GM23338 (cell line): ENCODE data around the gene SERPINA9. TPM values are rescaled to one million over a fixed set of nuclear protein-coding genes. Genes with fewer than 3 reads are reported as not detected.

Experiments used
- ATAC-seq: fragments of 200-7000 bp; cut with Tn5 transposase; 3 replicates; pipeline ENCODE4 v1.9.1; 2020
- DNase-seq: peaks from one replicate; pipeline ENCODE4 v3.0.0-alpha.2; 2015; ENCODE audit warnings: low spot score
- H2AFZ ChIP-seq: fragments of 200-600 bp; sonication (generic); 2 replicates; pipeline ENCODE4 v1.8.0; 2016; ENCODE audit warnings: antibody characterized with exemption, mild to moderate bottlenecking, moderate library complexity
- H3F3A ChIP-seq: fragments of 200-600 bp; sonication (generic); replicated peaks from 2 replicates; pipeline ENCODE4 v1.8.0; 2017; ENCODE audit warnings: antibody characterized with exemption, mixed run types, low read depth
- H3K27ac ChIP-seq: fragments of 200-600 bp; sonication (generic); 2 replicates; pipeline ENCODE4 v1.6.1; 2016; ENCODE audit warnings: low read depth
- H3K27me3 ChIP-seq: fragments of 200-600 bp; sonication (generic); 2 replicates; pipeline ENCODE4 v1.8.0; 2016; ENCODE audit warnings: mild to moderate bottlenecking, mixed run types, moderate library complexity; ENCODE audit not compliant: insufficient read depth
- H3K36me3 ChIP-seq: fragments of 200-600 bp; sonication (generic); 2 replicates; pipeline ENCODE4 v1.8.0; 2016; ENCODE audit warnings: mild to moderate bottlenecking; ENCODE audit not compliant: insufficient read depth
- H3K4me1 ChIP-seq: fragments of 200-600 bp; sonication (generic); 2 replicates; pipeline ENCODE4 v1.8.0; 2016; ENCODE audit warnings: mild to moderate bottlenecking, moderate library complexity; ENCODE audit not compliant: insufficient read depth
- H3K4me2 ChIP-seq: fragments of 200-600 bp; sonication (generic); 2 replicates; pipeline ENCODE4 v1.7.1; 2017; ENCODE audit warnings: mixed run types
- H3K4me3 ChIP-seq: fragments of 200-600 bp; sonication (generic); 2 replicates; pipeline ENCODE4 v1.6.1; 2016; ENCODE audit warnings: mixed run types
- H3K79me2 ChIP-seq: fragments of 200-600 bp; sonication (generic); replicated peaks from 2 replicates; pipeline ENCODE4 v1.8.0; 2017; ENCODE audit warnings: mild to moderate bottlenecking; ENCODE audit not compliant: insufficient read depth
- H3K9me2 ChIP-seq: fragments of 200-600 bp; sonication (generic); 2 replicates; pipeline ENCODE4 v1.8.0; 2017; ENCODE audit not compliant: insufficient read depth
- H4K20me1 ChIP-seq: fragments of 200-600 bp; sonication (generic); replicated peaks from 2 replicates; pipeline ENCODE4 v1.8.0; 2017; ENCODE audit warnings: mild to moderate bottlenecking; ENCODE audit not compliant: insufficient read depth
- H3K27ac Mint-ChIP-seq: 2 replicates; pipeline ENCODE4 v1.8.0; 2020; ENCODE audit warnings: inconsistent platforms, mild to moderate bottlenecking, moderate library complexity, mixed read lengths
- H3K27me3 Mint-ChIP-seq: 3 replicates; pipeline ENCODE4 v1.8.0; 2022; ENCODE audit warnings: low read depth, mild to moderate bottlenecking, moderate library complexity, mixed read lengths, inconsistent platforms; ENCODE audit not compliant: insufficient read depth, poor library complexity
- H3K36me3 Mint-ChIP-seq: 3 replicates; pipeline ENCODE4 v1.8.0; 2021; ENCODE audit warnings: low read depth, mild to moderate bottlenecking, inconsistent platforms, moderate library complexity, mixed read lengths
- H3K4me1 Mint-ChIP-seq: 3 replicates; pipeline ENCODE4 v1.8.0; 2020; ENCODE audit warnings: mild to moderate bottlenecking, inconsistent platforms, mixed read lengths
- H3K4me3 Mint-ChIP-seq: 3 replicates; pipeline ENCODE4 v1.8.0; 2021; ENCODE audit warnings: moderate library complexity, mild to moderate bottlenecking, inconsistent platforms, mixed read lengths
- H3K9me3 Mint-ChIP-seq: 3 replicates; pipeline ENCODE4 v1.8.0; 2020; ENCODE audit warnings: moderate library complexity, mild to moderate bottlenecking, inconsistent platforms, mixed read lengths
- CREB1 ChIP-seq: fragments of 250-450 bp; sonication (Bioruptor Pico); IDR thresholded peaks from 2 replicates; pipeline ENCODE4 v1.5.0; 2020; ENCODE audit warnings: low read depth, mild to moderate bottlenecking, moderate library complexity
- CTCF ChIP-seq, 2 experiments: fragments of 200-600 bp in 1 of 2; sonication (generic) in 1 of 2; conservative IDR thresholded peaks; 2 replicates each; pipeline versions ENCODE4 v1.5.1 to v1.6.1; 2016 to 2017; ENCODE audit warnings: antibody characterized with exemption in 2 of 2, low read depth in 2 of 2, mild to moderate bottlenecking in 2 of 2, moderate library complexity in 1 of 2
- ETS1 ChIP-seq: IDR thresholded peaks from 2 replicates; pipeline ENCODE4 v1.6.1; 2016; ENCODE audit warnings: antibody characterized with exemption
- EZH2 ChIP-seq: fragments of 200-600 bp; sonication (generic); IDR thresholded peaks from one replicate; pipeline ENCODE4 v1.8.0; 2017; ENCODE audit warnings: antibody characterized with exemption, mild to moderate bottlenecking, low read depth; ENCODE audit not compliant: unreplicated experiment
- EZH2phosphoT487 ChIP-seq: fragments of 200-600 bp; sonication (generic); IDR thresholded peaks from one replicate; pipeline ENCODE4 v1.8.1; 2018; ENCODE audit warnings: antibody characterized with exemption; ENCODE audit not compliant: unreplicated experiment
- JUNB ChIP-seq: IDR thresholded peaks from one replicate; pipeline ENCODE4 v1.6.1; 2016; ENCODE audit warnings: antibody characterized with exemption; ENCODE audit not compliant: unreplicated experiment
- NANOG ChIP-seq: IDR thresholded peaks from 2 replicates; pipeline ENCODE4 v1.6.1; 2016; ENCODE audit warnings: antibody characterized with exemption, borderline replicate concordance
- POLR2AphosphoS5 ChIP-seq: IDR thresholded peaks from 2 replicates; pipeline ENCODE4 v1.6.1; 2016; ENCODE audit warnings: antibody characterized with exemption, low read depth
- REST ChIP-seq: IDR thresholded peaks from one replicate; pipeline ENCODE4 v1.6.1; 2018; ENCODE audit warnings: antibody characterized with exemption; ENCODE audit not compliant: unreplicated experiment
- STAT1 ChIP-seq: IDR thresholded peaks from one replicate; pipeline ENCODE4 v1.6.1; 2016; ENCODE audit warnings: antibody characterized with exemption; ENCODE audit not compliant: unreplicated experiment
- ZNF114 ChIP-seq: fragments of 250-450 bp; sonication (Bioruptor Pico); IDR thresholded peaks from 2 replicates; pipeline ENCODE4 v1.5.0; 2020; ENCODE audit warnings: mild to moderate bottlenecking, moderate library complexity
- ZNF331 ChIP-seq: fragments of 250-450 bp; sonication (Bioruptor Pico); IDR thresholded peaks from 2 replicates; pipeline ENCODE4 v1.5.0; 2020; ENCODE audit warnings: low read depth, mild to moderate bottlenecking, moderate library complexity
- ZNF462 ChIP-seq: fragments of 250-450 bp; sonication (Bioruptor Pico); IDR thresholded peaks from 2 replicates; pipeline ENCODE4 v1.5.0; 2020; ENCODE audit warnings: mild to moderate bottlenecking, moderate library complexity
- polyA plus RNA-seq: library from polyadenylated mRNA; unstranded; fragments of >200 nt; fragmentation: Nextera tagmentation; extraction: Ambion mirVana; gene quantifications from 2 replicates; pipeline ENCODE4 v1.2.1, GENCODE V29; 2016
- total RNA-seq: library from RNA; depleted of rRNA; stranded (reverse); fragments of >200 nt; shearing (Covaris generic); gene quantifications from 2 replicates; pipeline ENCODE4 v1.2.3, GENCODE V29; 2014

SERPINA9 gene
- total and polyA plus RNA-seq, 2 experiments from 2014 or later, result not detected

GRCh38 chr14:94467728-94468520 lies 8.1 kb downstream of the SERPINA9 start:
- no peak overlapping the region for H3K27ac Mint-ChIP-seq
- TF ChIP-seq EZH2, result no peak
- TF ChIP-seq POLR2AphosphoS5, result no peak
- no peak for TF ChIP-seq CREB1 (CRISPR knock-in tag)
- TF ChIP-seq ZNF462 (CRISPR knock-in tag), result no peak
- no peak for TF ChIP-seq ETS1
- TF ChIP-seq ZNF114 (CRISPR knock-in tag), result no peak
- TF ChIP-seq CTCF (conservative IDR thresholded peaks at IDR 0.05; ENCODE audit: low read depth in 2 of 2), result no peak
- no peak for TF ChIP-seq EZH2phosphoT487
- no peak for TF ChIP-seq REST
- TF ChIP-seq JUNB, result no peak
- TF ChIP-seq NANOG, result no peak
- no peak for TF ChIP-seq STAT1
- no peak for TF ChIP-seq ZNF331
- Histone ChIP-seq H2AFZ (no peak overlapping the region), H3F3A (no peaks in the 10 kb centered on the region), H3K9me2 (peaks cover 19% of the 10 kb centered on the region), H3K4me3 (no peak overlapping the region), H3K27ac (no peak overlapping the region), H3K36me3 (no peaks in the 10 kb centered on the region), H3K27me3 (no peaks in the 10 kb centered on the region), H4K20me1 (no peaks in the 10 kb centered on the region), H3K4me2 (no peak overlapping the region), H3K79me2 (no peaks in the 10 kb centered on the region), H3K4me1 (no peaks in the 10 kb centered on the region)
- H3K9me3 Mint-ChIP-seq, result peaks cover 39% of the 10 kb centered on the region
- no peaks in the 10 kb centered on the region; the same call in 2 of the 3 replicates for H3K4me1 Mint-ChIP-seq
- H3K4me3 Mint-ChIP-seq, result no peak overlapping the region
- no peak for DNase-seq
- H3K27me3 Mint-ChIP-seq, result peaks cover 4% of the 10 kb centered on the region
- H3K36me3 Mint-ChIP-seq, result peaks cover 24% of the 10 kb centered on the region
- ATAC-seq, result no peak
